ENCODE data around the gene KCTD17.

Gene KCTD17

DNA sequence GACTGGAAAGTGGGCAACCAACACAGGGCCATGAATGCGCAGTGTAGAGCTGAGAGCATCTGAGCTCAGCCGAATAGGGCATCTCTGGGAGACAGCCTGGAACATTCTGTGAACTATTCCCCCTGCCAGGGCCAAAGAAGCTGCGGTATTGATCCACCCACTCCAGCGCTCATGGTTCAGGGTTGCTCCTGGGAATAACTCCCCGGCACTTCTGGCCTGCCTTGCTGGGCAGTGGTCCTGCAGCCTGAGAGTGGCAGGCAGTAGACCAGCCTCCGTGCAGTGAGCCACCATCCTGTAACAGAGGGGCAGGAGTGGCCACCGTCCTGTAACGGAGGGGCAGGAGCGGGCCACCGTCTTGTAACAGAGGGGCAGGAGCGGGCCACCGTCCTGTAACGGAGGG is 45.8 kb downstream of the KCTD17 start:
- no peaks in the 10 kb centered on the region for H3K9me3 ChIP-seq (ENCODE audit: control insufficient read depth, insufficient read depth, low read length)
- H3K4me1 ChIP-seq (ENCODE audit: insufficient read depth, low read length): no peaks in the 10 kb centered on the region
- no peaks in the 10 kb centered on the region for H3K36me3 ChIP-seq (ENCODE audit: insufficient read depth, low read length)
- peak overlapping the region; percentile 10; the same call in 1 of the 2 replicates for H3K9ac ChIP-seq (ENCODE audit: low read depth, low read length)

DNA sequence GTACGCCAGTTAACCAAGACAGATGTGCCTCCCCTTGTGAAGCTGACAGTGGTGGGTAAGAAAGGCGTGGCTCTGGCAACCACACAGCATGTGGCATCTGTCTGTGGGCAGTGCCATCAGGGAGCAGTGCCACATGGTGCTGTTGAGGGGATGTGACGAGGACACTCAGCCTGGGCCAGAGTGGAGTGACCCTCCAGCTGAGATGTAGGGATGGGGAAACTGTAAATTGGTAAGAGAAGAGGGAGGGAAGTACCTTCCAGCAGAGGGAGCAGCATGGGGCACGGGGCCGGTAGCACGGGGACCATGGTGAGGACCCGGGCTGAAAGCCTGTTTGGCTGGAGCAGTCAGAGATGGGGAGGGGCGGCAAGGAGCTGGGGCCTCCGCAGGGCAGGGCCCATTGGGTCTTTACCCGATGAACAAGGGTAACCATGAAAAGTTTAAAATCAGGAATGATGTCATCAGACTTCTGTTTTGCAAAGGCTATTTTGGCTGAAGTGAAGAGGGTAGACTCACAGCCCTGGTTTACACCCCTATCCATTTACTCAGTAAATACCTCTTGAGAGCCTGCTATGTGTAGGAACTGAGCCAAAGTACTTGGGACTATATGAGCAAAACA is 47.5 kb downstream of the KCTD17 start:
- H3K36me3 ChIP-seq (ENCODE audit: insufficient read depth, low read length): no peaks in the 10 kb centered on the region
- no peaks in the 10 kb centered on the region for H3K4me1 ChIP-seq (ENCODE audit: insufficient read depth, low read length)
- no peak overlapping the region for H3K9ac ChIP-seq (ENCODE audit: low read depth, low read length)
- no peaks in the 10 kb centered on the region for H3K9me3 ChIP-seq (ENCODE audit: control insufficient read depth, insufficient read depth, low read length)

DNA sequence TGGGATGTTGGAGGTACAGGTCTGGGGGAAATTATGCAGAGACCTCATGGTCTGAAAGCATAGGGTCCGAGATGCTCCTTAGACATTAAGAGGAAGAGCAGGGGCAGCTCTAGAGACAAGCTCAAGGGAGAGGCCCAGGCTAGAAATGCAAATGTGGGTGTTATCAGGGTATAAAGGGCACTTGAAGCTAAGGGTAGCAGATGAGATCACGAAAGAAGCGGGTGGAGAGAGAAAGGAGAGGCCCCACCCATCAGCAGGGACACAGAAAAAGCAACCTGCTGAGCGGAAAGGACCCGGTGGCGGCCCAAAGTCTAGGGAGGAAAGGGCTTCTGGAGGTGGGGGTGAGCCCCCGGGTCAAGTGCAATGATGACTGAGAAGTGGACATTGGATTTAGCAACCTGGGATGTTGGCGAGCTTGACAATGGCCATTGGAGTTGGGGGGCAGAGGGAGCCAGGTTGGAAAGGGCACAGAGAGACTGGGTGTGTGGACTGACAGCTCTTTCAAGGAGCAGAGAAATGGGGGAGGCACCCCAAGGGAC is 49.1 kb downstream of the KCTD17 start:
- peaks cover 5% of the 10 kb centered on the region; the same call in 1 of the 2 replicates for H3K4me1 ChIP-seq (ENCODE audit: insufficient read depth, low read length)
- no peaks in the 10 kb centered on the region for H3K36me3 ChIP-seq (ENCODE audit: insufficient read depth, low read length)
- no peaks in the 10 kb centered on the region for H3K9me3 ChIP-seq (ENCODE audit: control insufficient read depth, insufficient read depth, low read length)
- H3K9ac ChIP-seq (ENCODE audit: low read depth, low read length): no peak overlapping the region

DNA sequence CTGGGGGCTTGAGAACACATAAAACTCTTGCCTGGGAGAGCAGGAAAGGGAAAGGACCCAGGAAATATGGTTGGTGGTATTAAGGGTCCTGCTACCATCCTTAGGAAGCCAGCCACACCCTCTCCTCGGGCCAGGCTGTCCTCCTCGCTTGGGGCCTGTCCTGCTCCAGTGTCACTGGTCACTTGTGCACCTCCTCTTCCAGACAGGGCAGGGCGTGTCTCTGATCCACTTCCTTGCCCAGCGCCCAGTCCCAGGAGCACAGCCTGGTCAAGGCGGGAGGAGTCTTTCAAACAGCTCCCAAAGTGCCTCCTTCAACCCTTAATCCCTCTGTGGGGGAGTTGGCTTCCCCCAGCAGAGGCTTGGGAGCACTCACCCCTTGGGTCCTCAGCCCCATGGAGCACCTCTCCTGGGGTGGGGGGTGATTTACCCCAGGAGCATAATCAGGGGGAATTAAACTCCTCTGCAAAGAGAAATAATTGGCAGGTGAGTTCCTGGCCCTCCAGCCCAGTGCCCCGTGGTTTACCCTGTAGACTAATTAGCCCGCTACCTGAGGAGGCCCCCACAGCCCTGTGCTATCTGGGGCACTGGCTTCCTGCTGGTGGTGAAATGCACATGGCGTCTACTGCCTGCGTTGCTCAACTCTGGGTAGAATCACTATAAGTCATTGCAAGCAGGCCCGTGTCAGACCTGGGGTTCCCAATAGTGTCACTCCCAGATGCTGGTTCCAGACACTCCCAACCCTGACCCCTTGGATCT is 49.9 kb downstream of the KCTD17 start:
- H3K4me1 ChIP-seq (ENCODE audit: insufficient read depth, low read length): peaks cover 5% of the 10 kb centered on the region; the same call in 1 of the 2 replicates
- H3K9ac ChIP-seq (ENCODE audit: low read depth, low read length): no peak overlapping the region
- H3K9me3 ChIP-seq (ENCODE audit: control insufficient read depth, insufficient read depth, low read length): no peaks in the 10 kb centered on the region
- H3K36me3 ChIP-seq (ENCODE audit: insufficient read depth, low read length): no peaks in the 10 kb centered on the region

DNA sequence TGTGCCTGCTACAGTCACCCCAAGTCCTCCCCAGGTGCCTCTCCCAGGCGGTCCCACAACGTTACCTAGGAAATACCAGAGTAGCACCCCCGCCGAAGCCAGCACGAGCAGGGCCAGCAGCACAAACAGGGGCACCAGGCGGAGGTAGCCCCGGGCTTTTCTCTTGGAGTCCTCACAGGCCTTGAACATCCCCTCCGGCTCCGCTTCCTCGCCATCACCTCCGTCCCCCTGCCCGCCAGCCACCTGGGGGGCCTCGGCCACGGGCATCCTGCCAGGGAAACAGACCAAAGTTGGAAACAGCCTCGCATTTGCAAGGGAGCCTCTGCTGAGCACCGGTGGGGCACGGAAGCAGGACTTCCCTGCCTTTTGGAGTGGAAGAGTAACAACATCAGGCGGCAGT is 51.6 kb downstream of the KCTD17 start:
- H3K36me3 ChIP-seq (ENCODE audit: insufficient read depth, low read length): no peaks in the 10 kb centered on the region
- H3K9ac ChIP-seq (ENCODE audit: low read depth, low read length): no peak overlapping the region
- H3K4me1 ChIP-seq (ENCODE audit: insufficient read depth, low read length): peaks cover 5% of the 10 kb centered on the region; the same call in 1 of the 2 replicates
- H3K9me3 ChIP-seq (ENCODE audit: control insufficient read depth, insufficient read depth, low read length): no peaks in the 10 kb centered on the region

DNA sequence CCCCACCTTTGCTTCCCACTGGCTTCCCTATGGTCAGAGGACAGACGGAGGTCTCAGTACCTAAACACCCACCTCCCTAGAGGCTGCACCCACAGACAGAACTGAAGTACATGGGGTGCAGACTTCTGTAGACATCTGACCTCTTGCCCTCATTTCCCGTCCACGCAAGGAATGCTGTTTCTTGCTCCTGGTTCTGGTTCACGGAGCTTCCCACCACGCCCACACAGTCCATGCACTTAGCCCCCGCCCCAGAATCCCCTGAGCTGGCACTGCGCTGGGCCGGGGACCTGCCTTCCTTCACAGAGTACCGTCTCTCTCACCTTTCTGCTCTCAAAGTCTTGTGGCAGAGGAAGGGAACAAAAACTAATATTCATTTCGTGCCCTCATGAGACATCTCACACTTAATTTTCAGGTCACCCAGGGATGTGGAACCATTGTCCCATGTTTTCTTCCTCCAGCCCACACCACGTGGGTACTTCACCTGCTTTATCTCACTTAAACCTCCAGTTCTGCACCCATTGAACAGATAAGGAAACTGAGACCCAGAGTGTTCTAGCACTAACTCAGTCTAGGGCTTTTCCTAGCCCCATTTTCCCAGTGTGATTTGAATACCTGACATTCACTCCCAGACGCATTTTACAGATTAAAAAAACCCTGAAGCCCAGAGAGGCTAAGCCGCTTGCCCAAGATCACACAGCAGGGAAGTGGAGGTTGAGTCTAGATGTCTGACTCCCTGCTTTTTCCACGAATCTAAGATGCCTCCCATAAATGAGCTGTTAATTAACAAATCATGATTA is 52.3 kb downstream of the KCTD17 start:
- Histone ChIP-seq H3K9ac (ENCODE audit: low read depth, low read length) (no peak overlapping the region), H3K9me3 (ENCODE audit: control insufficient read depth, insufficient read depth, low read length) (no peaks in the 10 kb centered on the region), H3K4me1 (ENCODE audit: insufficient read depth, low read length) (peaks cover 5% of the 10 kb centered on the region; the same call in 1 of the 2 replicates), H3K36me3 (ENCODE audit: insufficient read depth, low read length) (no peaks in the 10 kb centered on the region)

DNA sequence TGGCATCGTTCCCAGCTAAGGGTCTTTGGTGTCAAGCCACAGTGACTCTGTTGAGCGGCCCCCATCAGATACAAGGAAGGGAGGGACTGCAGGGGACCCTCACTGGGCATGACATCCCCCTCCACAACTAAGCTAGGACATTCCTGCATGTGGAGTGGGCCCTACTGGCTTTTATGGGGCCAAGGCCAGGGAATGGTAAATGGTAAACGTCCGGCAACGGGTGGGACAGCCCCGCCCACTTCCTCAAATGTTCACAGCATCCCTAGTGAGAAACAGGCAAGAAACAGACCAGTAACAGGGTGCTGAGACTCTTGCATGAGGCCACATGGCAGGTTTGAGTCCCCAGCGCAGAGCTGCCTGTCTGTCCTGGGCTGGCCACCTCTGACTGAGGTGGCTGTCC is 53.6 kb downstream of the KCTD17 start:
- H3K36me3 ChIP-seq (ENCODE audit: insufficient read depth, low read length): no peaks in the 10 kb centered on the region
- no peaks in the 10 kb centered on the region for H3K9me3 ChIP-seq (ENCODE audit: control insufficient read depth, insufficient read depth, low read length)

DNA sequence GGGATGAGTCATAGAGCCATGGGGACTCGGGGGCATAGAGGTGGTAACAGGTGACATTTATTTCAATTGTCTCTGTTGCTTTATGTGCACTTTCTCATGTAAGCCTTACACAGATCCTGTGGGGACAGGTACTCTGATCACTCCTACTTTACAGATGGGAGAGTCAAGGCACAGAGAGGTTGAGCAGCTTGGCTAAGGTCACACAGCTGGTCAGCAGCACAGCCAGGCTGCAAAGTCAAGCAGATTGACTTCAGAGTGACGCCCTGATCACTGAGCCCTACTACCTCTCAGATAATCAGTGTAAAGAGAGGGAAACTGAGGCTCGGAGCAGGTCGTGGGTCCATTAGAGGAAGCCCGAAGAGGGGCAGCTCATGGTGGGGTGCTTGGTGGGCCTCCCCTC is 54.4 kb downstream of the KCTD17 start:
- Histone ChIP-seq H3K9ac (ENCODE audit: low read depth, low read length) (no peak overlapping the region), H3K4me1 (ENCODE audit: insufficient read depth, low read length) (peaks cover 5% of the 10 kb centered on the region; the same call in 1 of the 2 replicates), H3K9me3 (ENCODE audit: control insufficient read depth, insufficient read depth, low read length) (no peaks in the 10 kb centered on the region), H3K36me3 (ENCODE audit: insufficient read depth, low read length) (no peaks in the 10 kb centered on the region)

More for the DNA sequence above, 53.6 kb downstream of the KCTD17 start:
- H3K4me1 ChIP-seq (ENCODE audit: insufficient read depth, low read length): peaks cover 5% of the 10 kb centered on the region; the same call in 1 of the 2 replicates
- no peak overlapping the region for H3K9ac ChIP-seq (ENCODE audit: low read depth, low read length)

DNA sequence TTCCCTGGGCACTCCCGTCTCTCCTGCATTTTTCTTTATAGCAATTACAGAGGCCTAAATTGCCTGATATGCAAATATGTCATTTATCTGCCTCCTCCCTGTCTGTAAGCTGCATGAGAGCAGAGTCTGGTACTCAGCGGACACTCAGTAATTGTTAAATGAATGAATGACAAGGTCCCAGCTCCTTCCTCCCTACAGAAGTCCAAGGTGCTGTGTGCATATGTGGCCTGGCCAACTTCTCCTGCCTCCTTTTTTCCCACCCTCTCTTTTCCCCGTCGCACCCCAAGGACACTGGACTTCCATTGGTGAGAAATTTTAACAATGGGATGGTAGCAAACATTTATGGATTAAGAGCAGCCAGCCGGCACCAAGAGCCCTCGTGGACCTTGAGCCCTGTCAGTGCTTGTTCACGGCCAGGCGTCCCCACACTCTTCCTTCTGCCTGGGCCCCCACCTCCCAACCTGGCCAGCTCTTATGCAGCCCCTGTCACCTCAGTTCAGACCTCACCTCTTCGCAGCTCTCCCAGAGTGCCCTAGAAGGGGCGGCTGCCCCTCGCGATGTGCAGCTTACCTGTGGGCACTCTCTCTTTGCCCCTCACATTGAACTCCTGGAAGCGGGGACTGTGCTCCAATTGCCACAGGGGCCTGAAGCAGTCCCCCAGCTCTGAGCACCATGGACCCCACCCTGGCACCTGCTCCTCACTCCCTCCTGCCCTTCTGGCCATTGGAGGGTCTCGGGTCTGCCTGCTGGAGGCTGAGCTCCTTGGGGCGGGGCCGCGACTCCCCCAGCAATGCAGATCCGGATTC is 56.5 kb downstream of the KCTD17 start:
- Histone ChIP-seq H3K4me1 (ENCODE audit: insufficient read depth, low read length) (peaks cover 5% of the 10 kb centered on the region; the same call in 1 of the 2 replicates), H3K9ac (ENCODE audit: low read depth, low read length) (no peak overlapping the region)

DNA sequence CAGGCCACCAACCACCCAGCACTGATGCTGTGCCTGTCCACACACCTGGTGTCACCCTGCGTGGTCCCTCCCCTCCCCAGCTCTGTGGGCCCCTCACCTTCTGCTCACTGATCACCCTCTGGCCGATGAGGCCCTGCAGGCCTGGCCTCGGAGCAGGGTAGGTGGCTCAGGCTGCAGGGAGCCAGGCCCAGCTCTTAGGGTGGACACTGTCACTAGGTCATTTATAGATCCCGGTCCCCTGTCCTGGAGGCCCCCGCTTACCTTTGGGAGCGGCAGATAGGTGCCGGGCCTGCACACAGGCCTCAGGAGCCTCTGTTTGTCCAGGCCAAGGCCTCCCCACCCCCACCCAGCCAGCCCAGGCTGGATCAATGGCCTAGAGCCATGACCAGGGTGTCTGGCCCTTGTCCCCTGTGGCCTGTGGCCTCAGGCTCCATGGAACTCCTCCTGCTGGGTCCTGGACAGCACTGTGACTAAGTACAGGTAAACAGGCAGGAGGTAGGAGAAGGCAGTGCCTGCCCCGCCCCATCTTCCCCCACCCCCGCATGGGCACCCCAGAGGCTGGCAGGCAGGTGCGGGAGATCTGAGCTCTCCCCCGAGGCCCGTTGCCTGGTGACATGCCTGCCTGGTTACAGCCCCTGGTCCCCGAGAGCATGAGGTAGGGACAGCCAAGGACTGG is 57.8 kb downstream of the KCTD17 start, which contains the start of gene TMPRSS6:
TMPRSS6 (minus strand) TSS at position 472 of the 676 bp plus-strand sequence. CDS start 6,296 bp downstream, outside the sequence.
- Histone ChIP-seq H3K9me3 (ENCODE audit: control insufficient read depth, insufficient read depth, low read length) (no peaks in the 10 kb centered on the region), H3K9ac (ENCODE audit: low read depth, low read length) (no peak within 1 kb of the TSS), H3K36me3 (ENCODE audit: insufficient read depth, low read length) (no peaks in the 10 kb centered on the region), H3K4me1 (ENCODE audit: insufficient read depth, low read length) (peaks cover 5% of the 10 kb centered on the region; the same call in 1 of the 2 replicates)

More for the DNA sequence above, 56.5 kb downstream of the KCTD17 start:
- no peaks in the 10 kb centered on the region for H3K36me3 ChIP-seq (ENCODE audit: insufficient read depth, low read length)
- H3K9me3 ChIP-seq (ENCODE audit: control insufficient read depth, insufficient read depth, low read length): no peaks in the 10 kb centered on the region

DNA sequence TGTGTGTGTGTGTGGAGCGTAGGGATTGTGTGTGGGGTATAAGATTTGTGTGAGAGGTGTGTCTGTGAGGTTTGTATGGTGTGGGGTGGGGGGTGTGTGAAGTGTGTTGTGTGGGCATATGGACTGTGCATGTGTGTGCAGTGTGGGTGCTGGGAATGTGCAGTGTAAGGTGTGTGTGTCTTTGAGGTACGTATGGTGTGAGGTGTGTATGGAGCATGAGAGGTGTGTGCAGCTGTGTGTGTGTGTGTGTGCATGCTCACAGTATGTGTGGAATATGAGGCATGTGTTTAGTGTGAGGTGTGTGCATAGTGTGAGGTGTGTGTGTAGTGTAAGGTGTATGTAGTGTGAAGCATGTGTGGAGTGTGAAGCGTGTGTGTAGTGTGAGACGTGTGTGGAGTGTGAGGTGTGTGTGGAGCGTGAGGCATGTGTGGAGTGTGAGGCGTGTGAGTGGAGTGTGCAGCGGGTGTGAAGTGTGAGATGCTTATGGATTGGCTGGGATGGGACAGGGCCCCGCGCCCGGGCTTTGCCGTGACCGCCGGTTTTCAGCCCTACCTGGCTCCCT is 59.7 kb downstream of the KCTD17 start:
- Histone ChIP-seq H3K9me3 (ENCODE audit: control insufficient read depth, insufficient read depth, low read length) (no peaks in the 10 kb centered on the region), H3K36me3 (ENCODE audit: insufficient read depth, low read length) (no peaks in the 10 kb centered on the region), H3K4me1 (ENCODE audit: insufficient read depth, low read length) (no peaks in the 10 kb centered on the region; the same call in 1 of the 2 replicates), H3K9ac (ENCODE audit: low read depth, low read length) (no peak overlapping the region)

DNA sequence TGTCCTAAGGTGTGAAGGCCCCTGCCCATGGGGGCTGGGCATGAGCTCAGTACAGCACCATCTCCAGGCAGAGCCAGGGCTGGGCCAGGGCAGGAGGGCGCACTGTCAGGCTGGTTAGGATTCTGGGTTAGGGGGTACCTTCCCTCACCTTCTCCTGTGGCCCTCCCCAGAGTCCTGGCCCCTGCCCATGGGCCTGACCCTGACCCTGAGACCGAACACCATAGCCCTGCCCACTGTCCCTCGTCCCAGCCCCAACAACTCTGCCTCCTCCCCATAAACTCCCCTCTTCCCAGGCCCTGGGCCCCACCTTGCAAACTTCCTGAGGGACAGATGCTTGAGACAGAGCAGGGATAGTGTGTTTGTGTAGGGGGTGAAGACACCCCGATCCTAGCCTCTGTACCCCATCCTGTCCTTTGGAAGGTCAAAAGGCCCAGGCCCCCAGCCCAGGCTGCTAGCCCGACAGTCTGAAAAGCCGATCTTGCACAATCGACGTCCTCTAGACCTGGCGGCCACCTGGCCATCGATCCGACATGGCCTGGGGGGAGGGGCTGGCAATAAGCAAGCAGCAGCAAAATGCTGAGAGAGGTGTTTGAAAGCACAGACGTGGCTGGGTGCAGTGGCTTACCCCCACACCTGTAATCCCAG is 60.7 kb downstream of the KCTD17 start:
- Histone ChIP-seq H3K4me1 (ENCODE audit: insufficient read depth, low read length) (no peaks in the 10 kb centered on the region; the same call in 1 of the 2 replicates), H3K9ac (ENCODE audit: low read depth, low read length) (no peak overlapping the region), H3K9me3 (ENCODE audit: control insufficient read depth, insufficient read depth, low read length) (no peaks in the 10 kb centered on the region), H3K36me3 (ENCODE audit: insufficient read depth, low read length) (no peaks in the 10 kb centered on the region)

Data from ES-I3 (cell line).